HG03558 (cell line): Measurements from ENCODE around the gene TGM4.
"Not testable (repeated sequence)": the region's sequence is repeated elsewhere in the genome, so short reads cannot be mapped to it uniquely, and the experiment has no call there.

Experiments
- ATAC-seq: cut with Tn5 transposase; IDR thresholded peaks from one replicate; pipeline ENCODE4 v1.9.1; 2021; ENCODE audit warnings: moderate number of reproducible peaks; ENCODE audit not compliant: unreplicated experiment; ENCODE audit errors: extremely low read depth

TGM4 gene

GRCh38 chr3:44874308-44874707 is at the start of gene TGM4:
Gene TGM4 (plus strand): TSS chr3:44874608. CDS start chr3:44874679, 71 bp downstream.
- ATAC-seq = no peak

GRCh38 chr3:44825264-44825925 is 49.0 kb upstream of the TGM4 start:
- no peak for ATAC-seq

GRCh38 chr3:44827196-44827595 is 47.2 kb upstream of the TGM4 start:
- no peak for ATAC-seq

GRCh38 chr3:44831232-44831631 is 43.2 kb upstream of the TGM4 start:
- no peak for ATAC-seq

- ATAC-seq = no peak
Observed at GRCh38 chr3:44832032-44832431, 42.4 kb upstream of the TGM4 start.

GRCh38 chr3:44832965-44833364 is 41.4 kb upstream of the TGM4 start:
- ATAC-seq = no peak

GRCh38 chr3:44833394-44833793 is 41.0 kb upstream of the TGM4 start:
- ATAC-seq = no peak

GRCh38 chr3:44835684-44836083 is 38.7 kb upstream of the TGM4 start:
- ATAC-seq = no peak

- no peak for ATAC-seq
Observed at GRCh38 chr3:44842376-44842775, 32.0 kb upstream of the TGM4 start.

- no peak for ATAC-seq
Observed at GRCh38 chr3:44845528-44846520, 28.6 kb upstream of the TGM4 start.

GRCh38 chr3:44848634-44849033 is 25.8 kb upstream of the TGM4 start:
- ATAC-seq = no peak

GRCh38 chr3:44856663-44857062 is 17.7 kb upstream of the TGM4 start:
- not testable (repeated sequence) for ATAC-seq

GRCh38 chr3:44860117-44860516 is 14.3 kb upstream of the TGM4 start:
- ATAC-seq = no peak

- no peak for ATAC-seq
Observed at GRCh38 chr3:44861412-44862225, 12.8 kb upstream of the TGM4 start, which contains the start of gene TMEM42. Gene TMEM42 (plus strand): TSS chr3:44861912. CDS start chr3:44861925, 13 bp downstream.

GRCh38 chr3:44862226-44862637 is 12.2 kb upstream of the TGM4 start:
- no peak for ATAC-seq

- no peak for ATAC-seq
Observed at GRCh38 chr3:44865272-44866035, 9.0 kb upstream of the TGM4 start.

- ATAC-seq = no peak
Observed at GRCh38 chr3:44867421-44868111, 6.8 kb upstream of the TGM4 start.

GRCh38 chr3:44870375-44871061 is 3.9 kb upstream of the TGM4 start:
- no peak for ATAC-seq

GRCh38 chr3:44875596-44875995 is 1.2 kb downstream of the TGM4 start:
- ATAC-seq = no peak
